ENCODE results near the gene LILRB4. TPM values are rescaled to one million over a fixed set of nuclear protein-coding genes. Genes with fewer than 3 reads are reported as not detected.
A peak's percentile ranks its signal among the peaks of the same experiment; 100 is the strongest.

LILRB4 gene
- total RNA-seq, 2 experiments from 2014 or later: not detected

GRCh38 chr19:54653181-54653809 is 9.5 kb upstream of the LILRB4 start:
- Mint-ChIP-seq H3K27ac (no peak overlapping the region), H3K27me3 (peaks cover 8% of the 10 kb centered on the region), H3K4me1 (no peaks in the 10 kb centered on the region), H3K36me3 (ENCODE audit: low read depth) (no peaks in the 10 kb centered on the region), H3K4me3 (no peak overlapping the region), H3K9me3 (ENCODE audit: low read depth) (no peaks in the 10 kb centered on the region)
- CTCF ChIA-PET: interaction anchor here (0.8 to 5.2 kb wide), 9 partner anchors 14 to 471 kb away, joined by 3 to 50 read pairs (median 4); no protein-coding TSS in a partner anchor
- intact Hi-C loops (cut with DNase I, micrococcal nuclease): loop anchor here in 1 of 2 experiments (5.0 kb wide), 1 partner anchor 509 kb away; no protein-coding TSS in a partner anchor
- no peak for ATAC-seq
- POLR2A ChIA-PET: no interaction called here
- DNase-seq: no peak

DNA sequence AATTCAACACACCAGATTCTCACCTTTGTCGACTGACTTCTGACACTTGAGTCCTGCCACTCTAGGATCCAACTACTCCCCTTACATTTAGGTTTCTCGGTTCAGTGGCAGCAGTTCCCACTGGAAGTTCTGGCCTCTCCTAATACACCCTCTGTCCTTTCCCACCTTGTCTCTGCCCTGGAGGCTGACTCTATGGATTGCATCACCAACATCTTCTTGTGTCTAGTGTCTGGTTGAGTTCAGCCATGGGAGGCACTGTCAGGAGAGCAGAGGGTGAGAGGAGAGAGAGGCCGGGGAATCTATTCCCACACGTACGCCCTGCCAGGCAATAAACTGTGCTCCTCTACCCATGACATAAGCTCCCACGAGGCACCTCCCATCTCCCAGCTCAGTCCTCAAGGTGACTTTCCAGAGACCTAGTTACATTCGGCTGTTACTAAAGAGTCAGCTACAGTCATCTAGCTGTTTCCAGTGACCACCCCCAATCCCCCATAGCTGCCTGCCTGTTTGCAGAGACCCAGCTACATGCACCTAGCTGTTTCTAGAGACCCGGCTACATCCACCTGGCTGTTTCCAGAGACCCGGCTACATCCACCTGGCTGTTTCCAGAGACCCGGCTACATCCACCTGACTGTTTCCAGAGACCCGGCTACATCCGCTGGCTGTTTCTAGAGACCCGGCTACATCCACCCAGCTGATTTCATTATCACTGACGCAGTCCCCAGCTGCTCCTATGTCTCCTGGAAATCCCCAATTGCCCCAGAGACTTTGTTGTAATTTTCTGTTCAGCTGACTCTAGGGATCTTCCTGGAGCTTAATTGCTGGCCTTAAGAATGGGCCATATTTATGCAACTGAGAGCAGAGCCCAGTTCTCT is 8.1 kb upstream of the LILRB4 start:
- H3K4me1 Mint-ChIP-seq: peaks cover 4% of the 10 kb centered on the region
- CTCF ChIA-PET: interaction anchor here (1.0 to 5.2 kb wide), 4 partner anchors 15 to 129 kb away, joined by 3 to 50 read pairs (median 6); no protein-coding TSS in a partner anchor
- POLR2A ChIA-PET: no interaction called here
- H3K27me3 Mint-ChIP-seq: peaks cover 12% of the 10 kb centered on the region
- ATAC-seq (no peak), DNase-seq (no peak)
- intact Hi-C loops (cut with DNase I, micrococcal nuclease): loop anchor here in 1 of 2 experiments (5.0 kb wide), 1 partner anchor 508 kb away; no protein-coding TSS in a partner anchor
- no peaks in the 10 kb centered on the region for H3K9me3 Mint-ChIP-seq (ENCODE audit: low read depth)
- no peak overlapping the region for H3K27ac Mint-ChIP-seq
- no peaks in the 10 kb centered on the region for H3K36me3 Mint-ChIP-seq (ENCODE audit: low read depth)
- no peak overlapping the region for H3K4me3 Mint-ChIP-seq

DNA sequence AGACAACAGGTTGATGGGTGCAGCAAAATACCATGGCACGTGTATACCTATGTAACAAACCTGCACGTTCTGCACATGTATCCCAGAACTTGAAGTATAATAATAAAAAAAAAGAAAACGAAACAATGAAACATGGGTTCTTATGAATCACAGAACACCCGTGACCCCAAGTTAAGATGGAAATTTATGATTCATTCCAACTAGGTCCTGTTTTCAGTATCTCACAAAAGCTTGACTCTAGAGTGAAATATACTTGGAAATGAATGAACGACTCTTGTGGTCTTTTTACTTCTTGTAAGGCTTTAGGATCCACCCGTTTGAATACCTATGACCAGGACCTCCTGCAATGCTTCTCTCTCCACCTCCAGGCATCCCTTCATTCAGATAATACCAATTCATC is 3.5 kb upstream of the LILRB4 start:
- Mint-ChIP-seq H3K4me3 (no peak overlapping the region), H3K4me1 (peaks cover 5% of the 10 kb centered on the region)
- CTCF ChIA-PET: interaction anchor here (0.9 kb wide), 1 partner anchor 15 kb away, joined by 3 read pairs; no protein-coding TSS in a partner anchor

GRCh38 chr19:54660306-54660705 is 2.5 kb upstream of the LILRB4 start:
- Mint-ChIP-seq H3K4me1 (peaks cover 5% of the 10 kb centered on the region), H3K27ac (no peak overlapping the region), H3K27me3 (peaks cover 28% of the 10 kb centered on the region), H3K9me3 (ENCODE audit: low read depth) (no peaks in the 10 kb centered on the region), H3K4me3 (no peak overlapping the region), H3K36me3 (ENCODE audit: low read depth) (no peaks in the 10 kb centered on the region)
- no peak for ATAC-seq
- CTCF ChIA-PET: no interaction called here
- intact Hi-C loops (cut with DNase I, micrococcal nuclease): no loop called here
- DNase-seq: no peak
- POLR2A ChIA-PET: no interaction called here

More for the DNA sequence above, 3.5 kb upstream of the LILRB4 start:
- no peaks in the 10 kb centered on the region for H3K36me3 Mint-ChIP-seq (ENCODE audit: low read depth)
- DNase-seq: no peak
- no peaks in the 10 kb centered on the region for H3K9me3 Mint-ChIP-seq (ENCODE audit: low read depth)
- intact Hi-C loops (cut with DNase I, micrococcal nuclease): no loop called here
- H3K27me3 Mint-ChIP-seq: peaks cover 27% of the 10 kb centered on the region
- POLR2A ChIA-PET: interaction anchor here (0.6 kb wide), 1 partner anchor 14 kb away, joined by 3 read pairs; no protein-coding TSS in a partner anchor
- no peak overlapping the region for H3K27ac Mint-ChIP-seq
- peak; percentile 33 for ATAC-seq

DNA sequence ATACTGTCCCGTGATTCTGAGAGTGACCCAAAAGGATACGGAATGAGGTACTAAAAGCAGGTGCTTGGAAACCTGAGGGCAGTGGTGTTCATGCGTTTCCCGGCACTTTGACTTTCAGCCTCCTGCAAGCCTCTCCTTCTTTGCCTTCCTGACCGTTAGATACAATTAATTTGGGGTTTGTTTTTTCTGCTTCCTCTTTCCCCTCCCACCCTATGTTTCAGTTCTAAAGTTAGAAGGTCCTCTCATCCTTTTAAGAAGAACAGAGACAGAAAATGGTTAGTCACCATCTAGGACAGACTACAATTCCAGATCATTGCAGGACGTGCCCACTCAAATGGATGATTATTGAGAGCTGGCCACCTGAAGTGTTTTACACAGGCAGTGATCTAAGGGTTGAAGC is 1.8 kb upstream of the LILRB4 start:
- ATAC-seq (no peak), DNase-seq (no peak)
- peaks cover 5% of the 10 kb centered on the region for H3K4me1 Mint-ChIP-seq
- H3K36me3 Mint-ChIP-seq (ENCODE audit: low read depth): no peaks in the 10 kb centered on the region
- intact Hi-C loops (cut with DNase I, micrococcal nuclease): no loop called here
- no peaks in the 10 kb centered on the region for H3K9me3 Mint-ChIP-seq (ENCODE audit: low read depth)
- CTCF ChIA-PET: interaction anchor here (1.4 kb wide), 1 partner anchor 14 kb away, joined by 4 read pairs; no protein-coding TSS in a partner anchor
- H3K4me3 Mint-ChIP-seq: no peak overlapping the region
- H3K27me3 Mint-ChIP-seq: peaks cover 28% of the 10 kb centered on the region
- POLR2A ChIA-PET: no interaction called here
- no peak overlapping the region for H3K27ac Mint-ChIP-seq

DNA sequence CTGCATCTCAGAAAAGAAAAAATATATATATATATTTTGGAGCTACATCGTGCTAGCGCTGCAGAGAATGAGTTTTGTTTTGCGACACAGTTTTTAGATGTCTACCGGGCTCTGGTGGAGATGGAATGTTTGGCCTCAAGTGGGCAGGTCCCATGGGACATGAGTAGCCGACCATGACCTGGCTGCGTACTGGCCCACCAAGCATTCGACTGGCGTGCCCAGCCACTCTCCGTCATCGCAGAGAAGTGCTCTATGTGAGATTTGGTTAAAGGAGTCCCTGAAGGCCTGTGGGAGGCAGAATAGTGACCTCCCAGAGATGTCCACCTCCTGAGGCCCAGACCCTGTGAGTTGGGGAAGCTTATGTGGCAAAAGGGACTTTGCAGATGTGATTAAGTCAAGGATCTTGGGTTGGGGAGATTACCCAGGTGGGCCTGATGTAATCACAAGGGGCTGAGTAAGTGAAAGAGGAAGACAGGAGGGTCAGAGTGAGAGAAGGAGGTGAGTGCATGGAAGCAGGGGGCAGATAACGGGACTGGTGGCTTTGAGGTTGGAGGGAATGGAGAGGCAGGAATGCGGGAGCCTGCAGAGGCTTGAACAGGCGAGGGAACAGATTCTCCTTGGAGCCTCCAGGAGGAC is 821 bp upstream of the LILRB4 start:
- Mint-ChIP-seq H3K27me3 (peaks cover 28% of the 10 kb centered on the region), H3K9me3 (ENCODE audit: low read depth) (no peaks in the 10 kb centered on the region), H3K36me3 (ENCODE audit: low read depth) (no peaks in the 10 kb centered on the region), H3K27ac (no peak overlapping the region), H3K4me1 (peaks cover 5% of the 10 kb centered on the region), H3K4me3 (no peak overlapping the region)
- DNase-seq (no peak), ATAC-seq (no peak)
- ChIA-PET POLR2A (no interaction called here), CTCF (interaction anchor here (1.4 kb wide), 1 partner anchor 13 kb away, joined by 4 read pairs; no protein-coding TSS in a partner anchor)
- intact Hi-C loops (cut with DNase I, micrococcal nuclease): no loop called here

DNA sequence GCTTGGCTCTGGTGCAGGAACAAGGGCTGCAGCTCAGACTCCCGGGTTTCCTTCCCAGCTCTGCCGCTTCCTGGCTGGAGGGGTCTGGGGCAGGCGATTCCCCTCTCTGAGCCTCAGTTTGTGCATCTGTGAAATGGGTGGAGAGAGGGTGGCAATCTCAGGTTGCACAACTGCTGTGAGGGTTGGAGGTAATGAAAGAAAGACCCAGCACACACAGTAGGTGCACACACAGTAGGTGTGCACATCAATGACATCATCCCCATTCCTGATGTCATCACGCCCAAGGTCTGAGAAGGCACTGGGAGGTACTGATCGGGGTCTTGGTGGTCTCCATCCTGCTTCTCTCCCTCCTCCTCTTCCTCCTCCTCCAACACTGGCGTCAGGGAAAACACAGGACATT is 2.7 kb downstream of the LILRB4 start:
- Mint-ChIP-seq H3K27me3 (peaks cover 17% of the 10 kb centered on the region), H3K9me3 (ENCODE audit: low read depth) (peaks cover 10% of the 10 kb centered on the region), H3K4me1 (no peaks in the 10 kb centered on the region), H3K27ac (no peak overlapping the region), H3K36me3 (ENCODE audit: low read depth) (no peaks in the 10 kb centered on the region), H3K4me3 (no peak overlapping the region)
- ChIA-PET CTCF (interaction anchor here (0.6 kb wide), 1 partner anchor 137 kb away, joined by 3 read pairs; no protein-coding TSS in a partner anchor), POLR2A (no interaction called here)
- intact Hi-C loops (cut with DNase I, micrococcal nuclease): no loop called here
- no peak for ATAC-seq
- DNase-seq: no peak

- intact Hi-C loops (cut with DNase I, micrococcal nuclease): no loop called here
- DNase-seq (no peak), ATAC-seq (no peak)
- H3K9me3 Mint-ChIP-seq (ENCODE audit: low read depth): peaks cover 10% of the 10 kb centered on the region
- H3K4me3 Mint-ChIP-seq: no peak overlapping the region
- CTCF ChIA-PET: interaction anchor here (0.5 kb wide), 1 partner anchor 1345 kb away, joined by 4 read pairs; no protein-coding TSS in a partner anchor
- no peaks in the 10 kb centered on the region for H3K4me1 Mint-ChIP-seq
- POLR2A ChIA-PET: no interaction called here
- H3K27ac Mint-ChIP-seq: no peak overlapping the region
- H3K36me3 Mint-ChIP-seq (ENCODE audit: low read depth): no peaks in the 10 kb centered on the region
- peaks cover 10% of the 10 kb centered on the region for H3K27me3 Mint-ChIP-seq
Observed at GRCh38 chr19:54667217-54667616, 4.4 kb downstream of the LILRB4 start.

DNA sequence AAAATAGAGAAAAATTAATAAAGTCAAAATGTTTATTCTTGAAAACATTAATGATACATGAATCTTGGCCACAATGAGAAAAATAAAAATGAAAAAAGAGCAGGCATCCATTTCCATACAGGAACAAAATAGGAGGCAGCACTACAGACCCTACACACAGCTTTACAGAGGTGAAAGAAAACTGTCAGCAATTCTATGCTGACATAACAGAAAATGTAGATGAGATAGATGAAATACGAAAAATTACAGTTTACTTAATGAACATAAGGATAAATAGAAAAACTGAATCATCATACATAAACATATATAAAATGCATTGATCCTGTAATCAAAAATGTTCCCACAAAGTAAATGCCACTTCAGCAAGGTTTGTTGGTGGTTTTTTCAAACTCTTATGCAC is 5.6 kb downstream of the LILRB4 start:
- no peak for ATAC-seq
- intact Hi-C loops (cut with DNase I, micrococcal nuclease): no loop called here
- H3K27ac Mint-ChIP-seq: no peak overlapping the region
- ChIA-PET POLR2A (no interaction called here), CTCF (interaction anchor here (0.6 to 2.1 kb wide), 2 partner anchors 12 to 15 kb away, joined by 3 to 7 read pairs; no protein-coding TSS in a partner anchor)
- H3K27me3 Mint-ChIP-seq: peaks cover 8% of the 10 kb centered on the region
- peaks cover 10% of the 10 kb centered on the region for H3K9me3 Mint-ChIP-seq (ENCODE audit: low read depth)
- DNase-seq: no peak
- H3K36me3 Mint-ChIP-seq (ENCODE audit: low read depth): no peaks in the 10 kb centered on the region
- H3K4me1 Mint-ChIP-seq: no peaks in the 10 kb centered on the region
- H3K4me3 Mint-ChIP-seq: no peak overlapping the region

- POLR2A ChIA-PET: no interaction called here
- no peaks in the 10 kb centered on the region for H3K4me1 Mint-ChIP-seq
- no peak for ATAC-seq
- H3K27ac Mint-ChIP-seq: no peak overlapping the region
- peaks cover 7% of the 10 kb centered on the region for H3K27me3 Mint-ChIP-seq
- intact Hi-C loops (cut with DNase I, micrococcal nuclease): loop anchor here in 1 of 2 experiments (10.0 kb wide), 1 partner anchor 254 kb away; no protein-coding TSS in a partner anchor
- DNase-seq: no peak
- no peaks in the 10 kb centered on the region for H3K36me3 Mint-ChIP-seq (ENCODE audit: low read depth)
- H3K9me3 Mint-ChIP-seq (ENCODE audit: low read depth): peaks cover 10% of the 10 kb centered on the region
- H3K4me3 Mint-ChIP-seq: no peak overlapping the region
- CTCF ChIA-PET: interaction anchor here (2.1 to 3.0 kb wide), 2 partner anchors 10 to 18 kb away, joined by 7 to 9 read pairs; no protein-coding TSS in a partner anchor
Observed at GRCh38 chr19:54670576-54671357, 8.0 kb downstream of the LILRB4 start.

All from activated CD4-positive, alpha-beta T cell treated with anti-CD3 and anti-CD28 coated beads for 36 hours (primary cell).